Left lung (tissue), 10 donors: ENCODE results near the gene PTPRN2. TPM values are rescaled to one million over a fixed set of nuclear protein-coding genes. Genes with fewer than 3 reads are reported as not detected.

ENCODE experiments used
- ATAC-seq: fragments of 200-7000 bp; cut with Tn5 transposase; one replicate; pipeline ENCODE4 v1.9.1; 2020; ENCODE audit warnings: moderate library complexity
- DNase-seq, 4 donors: peaks; one replicate each; pipeline ENCODE4 v3.0.0-alpha.2; 2013 to 2020
- H3K27ac ChIP-seq, 2 donors: fragments of 200-600 bp; sonication (generic) in 1 of 2; one replicate each; pipeline versions ENCODE4 v1.5.0 to v1.8.0; 2020 to 2021
- H3K27me3 ChIP-seq, 2 donors: fragments of 200-600 bp; sonication (generic) in 1 of 2; one replicate each; pipeline versions ENCODE4 v1.5.0 to v1.8.0; 2020 to 2021
- H3K36me3 ChIP-seq, 2 donors: fragments of 200-600 bp; sonication (generic) in 1 of 2; one replicate each; pipeline versions ENCODE4 v1.5.0 to v1.8.0; 2020 to 2021
- H3K4me1 ChIP-seq, 2 donors: fragments of 200-600 bp; one replicate each; pipeline ENCODE4 v1.8.0; 2021
- H3K4me3 ChIP-seq, 2 donors: fragments of 200-600 bp; sonication (generic) in 1 of 2; one replicate each; pipeline versions ENCODE4 v1.5.0 to v1.8.0; 2020 to 2021; ENCODE audit warnings: mild to moderate bottlenecking in 1 of 2
- H3K9me3 ChIP-seq, 2 donors: fragments of 200-600 bp; sonication (generic) in 1 of 2; one replicate each; pipeline versions ENCODE4 v1.5.0 to v1.8.0; 2020 to 2021
- intact Hi-C, 2 donors: fragments of 100-400 bp; cut with DNase I; formaldehyde crosslinking; loops; one replicate each; pipeline versions ENCODE4 v1.11.2 to v1.14.2; 2022
- polyA plus RNA-seq, 6 donors: library from polyadenylated mRNA; unstranded; fragments of 120-200 nt; gene quantifications; one replicate each; pipeline ENCODE4 v1.2.1, GENCODE V29; 2013; ENCODE audit not compliant: insufficient read length in 6 of 6
- total RNA-seq, 2 donors: library from RNA; stranded (reverse); fragmentation: NEBNext Ultra II Directional; extraction: Animal tissue kit (Norgen Biotek cat#: 25700); gene quantifications; one replicate each; pipeline ENCODE4 v1.2.1, GENCODE V29; 2021
- TF ChIP-seq, protein P1 (sequence below), 2 donors: fragments of 200-600 bp; sonication (generic) in 1 of 2; IDR thresholded peaks; one replicate each; pipeline versions ENCODE4 v1.5.0 to v1.8.0; 2021; ENCODE audit warnings: antibody characterized with exemption in 2 of 2
- donor health status: DM: no; HTN: yes; CAD: no.
- donor health status: DM: no; HTN: no; CAD: no.

The PTPRN2 gene
- total and polyA plus RNA-seq, 8 donors = 4.0 to 7.8 (median 6.8) TPM

- no peaks in the 10 kb centered on the region for H3K36me3 ChIP-seq
- H3K27ac ChIP-seq = no peak overlapping the region
- intact Hi-C loops = no loop called here
- no peaks in the 10 kb centered on the region for H3K4me1 ChIP-seq
- DNase-seq (no peak), ATAC-seq (no peak)
- no peak overlapping the region for H3K4me3 ChIP-seq
- TF ChIP-seq, protein P1, sequence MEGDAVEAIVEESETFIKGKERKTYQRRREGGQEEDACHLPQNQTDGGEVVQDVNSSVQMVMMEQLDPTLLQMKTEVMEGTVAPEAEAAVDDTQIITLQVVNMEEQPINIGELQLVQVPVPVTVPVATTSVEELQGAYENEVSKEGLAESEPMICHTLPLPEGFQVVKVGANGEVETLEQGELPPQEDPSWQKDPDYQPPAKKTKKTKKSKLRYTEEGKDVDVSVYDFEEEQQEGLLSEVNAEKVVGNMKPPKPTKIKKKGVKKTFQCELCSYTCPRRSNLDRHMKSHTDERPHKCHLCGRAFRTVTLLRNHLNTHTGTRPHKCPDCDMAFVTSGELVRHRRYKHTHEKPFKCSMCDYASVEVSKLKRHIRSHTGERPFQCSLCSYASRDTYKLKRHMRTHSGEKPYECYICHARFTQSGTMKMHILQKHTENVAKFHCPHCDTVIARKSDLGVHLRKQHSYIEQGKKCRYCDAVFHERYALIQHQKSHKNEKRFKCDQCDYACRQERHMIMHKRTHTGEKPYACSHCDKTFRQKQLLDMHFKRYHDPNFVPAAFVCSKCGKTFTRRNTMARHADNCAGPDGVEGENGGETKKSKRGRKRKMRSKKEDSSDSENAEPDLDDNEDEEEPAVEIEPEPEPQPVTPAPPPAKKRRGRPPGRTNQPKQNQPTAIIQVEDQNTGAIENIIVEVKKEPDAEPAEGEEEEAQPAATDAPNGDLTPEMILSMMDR (IDR thresholded peaks at IDR 0.05) = no peak
- peaks cover 0 to 31% of the 10 kb centered on the region in 2 donors for H3K27me3 ChIP-seq
- H3K9me3 ChIP-seq = no peaks in the 10 kb centered on the region
Measured at GRCh38 chr7:157791666-157792065, 796.0 kb downstream of the PTPRN2 start.

- TF ChIP-seq, protein P1 (IDR thresholded peaks at IDR 0.05) = no peak
- Histone ChIP-seq H3K36me3 (no peaks in the 10 kb centered on the region), H3K9me3 (no peaks in the 10 kb centered on the region), H3K4me3 (no peak overlapping the region), H3K27me3 (peaks cover 0 to 31% of the 10 kb centered on the region in 2 donors), H3K27ac (no peak overlapping the region), H3K4me1 (no peaks in the 10 kb centered on the region)
- intact Hi-C loops = no loop called here
- DNase-seq (no peak), ATAC-seq (no peak)
Measured at GRCh38 chr7:157791261-157791660, 796.4 kb downstream of the PTPRN2 start.

- Histone ChIP-seq H3K4me3 (no peak overlapping the region), H3K36me3 (no peaks in the 10 kb centered on the region), H3K9me3 (no peaks in the 10 kb centered on the region), H3K4me1 (no peaks in the 10 kb centered on the region), H3K27me3 (peaks cover 0 to 21% of the 10 kb centered on the region in 2 donors), H3K27ac (no peak overlapping the region)
- TF ChIP-seq, protein P1 (IDR thresholded peaks at IDR 0.05) = no peak
- DNase-seq = no peak
- no peak for ATAC-seq
- intact Hi-C loops = no loop called here
Measured at GRCh38 chr7:157789942-157790341, 797.7 kb downstream of the PTPRN2 start.

- no peak for DNase-seq
Measured at GRCh38 chr7:157789094-157789493, 798.5 kb downstream of the PTPRN2 start.

GRCh38 chr7:157788573-157788972 lies 799.0 kb downstream of the PTPRN2 start:
- H3K9me3 ChIP-seq = no peaks in the 10 kb centered on the region
- ATAC-seq (no peak), DNase-seq (no peak)
- H3K36me3 ChIP-seq = no peaks in the 10 kb centered on the region
- TF ChIP-seq, protein P1 (IDR thresholded peaks at IDR 0.05) = no peak
- intact Hi-C loops = no loop called here
- no peak overlapping the region for H3K27ac ChIP-seq
- peaks cover 0 to 8% of the 10 kb centered on the region in 2 donors for H3K27me3 ChIP-seq
- no peaks in the 10 kb centered on the region for H3K4me1 ChIP-seq
- no peak overlapping the region for H3K4me3 ChIP-seq

More at GRCh38 chr7:157789094-157789493, 798.5 kb downstream of the PTPRN2 start:
- no peak overlapping the region for H3K27ac ChIP-seq
- H3K4me1 ChIP-seq = no peaks in the 10 kb centered on the region
- TF ChIP-seq, protein P1 (IDR thresholded peaks at IDR 0.05) = no peak
- intact Hi-C loops = no loop called here
- H3K36me3 ChIP-seq = no peaks in the 10 kb centered on the region
- no peaks in the 10 kb centered on the region for H3K9me3 ChIP-seq
- no peak overlapping the region for H3K4me3 ChIP-seq
- H3K27me3 ChIP-seq = peaks cover 0 to 13% of the 10 kb centered on the region in 2 donors
- no peak for ATAC-seq
